GM23338 (cell line): ENCODE data around the gene STRBP. TPM values are rescaled to one million over a fixed set of nuclear protein-coding genes. Genes with fewer than 3 reads are reported as not detected.
A peak's percentile ranks its signal among the peaks of the same experiment; 100 is the strongest.

ENCODE experiments used
- ATAC-seq: fragments of 200-7000 bp; cut with Tn5 transposase; 3 replicates; pipeline ENCODE4 v1.9.1; 2020
- DNase-seq: peaks from one replicate; pipeline ENCODE4 v3.0.0-alpha.2; 2015; ENCODE audit warnings: low spot score
- H2AFZ ChIP-seq: fragments of 200-600 bp; sonication (generic); 2 replicates; pipeline ENCODE4 v1.8.0; 2016; ENCODE audit warnings: antibody characterized with exemption, mild to moderate bottlenecking, moderate library complexity
- H3F3A ChIP-seq: fragments of 200-600 bp; sonication (generic); replicated peaks from 2 replicates; pipeline ENCODE4 v1.8.0; 2017; ENCODE audit warnings: antibody characterized with exemption, mixed run types, low read depth
- H3K27ac ChIP-seq: fragments of 200-600 bp; sonication (generic); 2 replicates; pipeline ENCODE4 v1.6.1; 2016; ENCODE audit warnings: low read depth
- H3K27me3 ChIP-seq: fragments of 200-600 bp; sonication (generic); 2 replicates; pipeline ENCODE4 v1.8.0; 2016; ENCODE audit warnings: mild to moderate bottlenecking, mixed run types, moderate library complexity; ENCODE audit not compliant: insufficient read depth
- H3K36me3 ChIP-seq: fragments of 200-600 bp; sonication (generic); 2 replicates; pipeline ENCODE4 v1.8.0; 2016; ENCODE audit warnings: mild to moderate bottlenecking; ENCODE audit not compliant: insufficient read depth
- H3K4me1 ChIP-seq: fragments of 200-600 bp; sonication (generic); 2 replicates; pipeline ENCODE4 v1.8.0; 2016; ENCODE audit warnings: mild to moderate bottlenecking, moderate library complexity; ENCODE audit not compliant: insufficient read depth
- H3K4me2 ChIP-seq: fragments of 200-600 bp; sonication (generic); 2 replicates; pipeline ENCODE4 v1.7.1; 2017; ENCODE audit warnings: mixed run types
- H3K4me3 ChIP-seq: fragments of 200-600 bp; sonication (generic); 2 replicates; pipeline ENCODE4 v1.6.1; 2016; ENCODE audit warnings: mixed run types
- H3K79me2 ChIP-seq: fragments of 200-600 bp; sonication (generic); replicated peaks from 2 replicates; pipeline ENCODE4 v1.8.0; 2017; ENCODE audit warnings: mild to moderate bottlenecking; ENCODE audit not compliant: insufficient read depth
- H3K9me2 ChIP-seq: fragments of 200-600 bp; sonication (generic); 2 replicates; pipeline ENCODE4 v1.8.0; 2017; ENCODE audit not compliant: insufficient read depth
- H4K20me1 ChIP-seq: fragments of 200-600 bp; sonication (generic); replicated peaks from 2 replicates; pipeline ENCODE4 v1.8.0; 2017; ENCODE audit warnings: mild to moderate bottlenecking; ENCODE audit not compliant: insufficient read depth
- H3K27ac Mint-ChIP-seq: 2 replicates; pipeline ENCODE4 v1.8.0; 2020; ENCODE audit warnings: inconsistent platforms, mild to moderate bottlenecking, moderate library complexity, mixed read lengths
- H3K27me3 Mint-ChIP-seq: 3 replicates; pipeline ENCODE4 v1.8.0; 2022; ENCODE audit warnings: low read depth, mild to moderate bottlenecking, moderate library complexity, mixed read lengths, inconsistent platforms; ENCODE audit not compliant: insufficient read depth, poor library complexity
- H3K36me3 Mint-ChIP-seq: 3 replicates; pipeline ENCODE4 v1.8.0; 2021; ENCODE audit warnings: low read depth, mild to moderate bottlenecking, inconsistent platforms, moderate library complexity, mixed read lengths
- H3K4me1 Mint-ChIP-seq: 3 replicates; pipeline ENCODE4 v1.8.0; 2020; ENCODE audit warnings: mild to moderate bottlenecking, inconsistent platforms, mixed read lengths
- H3K4me3 Mint-ChIP-seq: 3 replicates; pipeline ENCODE4 v1.8.0; 2021; ENCODE audit warnings: moderate library complexity, mild to moderate bottlenecking, inconsistent platforms, mixed read lengths
- H3K9me3 Mint-ChIP-seq: 3 replicates; pipeline ENCODE4 v1.8.0; 2020; ENCODE audit warnings: moderate library complexity, mild to moderate bottlenecking, inconsistent platforms, mixed read lengths
- CREB1 ChIP-seq: fragments of 250-450 bp; sonication (Bioruptor Pico); IDR thresholded peaks from 2 replicates; pipeline ENCODE4 v1.5.0; 2020; ENCODE audit warnings: low read depth, mild to moderate bottlenecking, moderate library complexity
- EZH2 ChIP-seq: fragments of 200-600 bp; sonication (generic); IDR thresholded peaks from one replicate; pipeline ENCODE4 v1.8.0; 2017; ENCODE audit warnings: antibody characterized with exemption, mild to moderate bottlenecking, low read depth; ENCODE audit not compliant: unreplicated experiment
- EZH2phosphoT487 ChIP-seq: fragments of 200-600 bp; sonication (generic); IDR thresholded peaks from one replicate; pipeline ENCODE4 v1.8.1; 2018; ENCODE audit warnings: antibody characterized with exemption; ENCODE audit not compliant: unreplicated experiment
- JUNB ChIP-seq: IDR thresholded peaks from one replicate; pipeline ENCODE4 v1.6.1; 2016; ENCODE audit warnings: antibody characterized with exemption; ENCODE audit not compliant: unreplicated experiment
- NANOG ChIP-seq: IDR thresholded peaks from 2 replicates; pipeline ENCODE4 v1.6.1; 2016; ENCODE audit warnings: antibody characterized with exemption, borderline replicate concordance
- REST ChIP-seq: IDR thresholded peaks from one replicate; pipeline ENCODE4 v1.6.1; 2018; ENCODE audit warnings: antibody characterized with exemption; ENCODE audit not compliant: unreplicated experiment
- STAT1 ChIP-seq: IDR thresholded peaks from one replicate; pipeline ENCODE4 v1.6.1; 2016; ENCODE audit warnings: antibody characterized with exemption; ENCODE audit not compliant: unreplicated experiment
- ZNF331 ChIP-seq: fragments of 250-450 bp; sonication (Bioruptor Pico); IDR thresholded peaks from 2 replicates; pipeline ENCODE4 v1.5.0; 2020; ENCODE audit warnings: low read depth, mild to moderate bottlenecking, moderate library complexity
- ZNF462 ChIP-seq: fragments of 250-450 bp; sonication (Bioruptor Pico); IDR thresholded peaks from 2 replicates; pipeline ENCODE4 v1.5.0; 2020; ENCODE audit warnings: mild to moderate bottlenecking, moderate library complexity
- polyA plus RNA-seq: library from polyadenylated mRNA; unstranded; fragments of >200 nt; fragmentation: Nextera tagmentation; extraction: Ambion mirVana; gene quantifications from 2 replicates; pipeline ENCODE4 v1.2.1, GENCODE V29; 2016
- total RNA-seq: library from RNA; depleted of rRNA; stranded (reverse); fragments of >200 nt; shearing (Covaris generic); gene quantifications from 2 replicates; pipeline ENCODE4 v1.2.3, GENCODE V29; 2014
- TF ChIP-seq, protein P1 (sequence below): IDR thresholded peaks from 2 replicates; pipeline ENCODE4 v1.6.1; 2016; ENCODE audit warnings: antibody characterized with exemption

Gene STRBP
- total and polyA plus RNA-seq, 2 experiments from 2014 or later: 80.5 to 116 TPM

GRCh38 chr9:123174887-123175518 is 93.4 kb downstream of the STRBP start:
- peaks cover 75% of the 10 kb centered on the region for H3K4me1 Mint-ChIP-seq
- peak overlapping the region; percentile 25 for H3K4me3 Mint-ChIP-seq
- H3K27ac ChIP-seq: peak overlapping the region; percentile 93
- peaks cover 10% of the 10 kb centered on the region; the same call in 1 of the 2 replicates for H3K79me2 ChIP-seq
- H3F3A ChIP-seq: peaks cover 6% of the 10 kb centered on the region; the same call in 1 of the 2 replicates
- peak overlapping the region; percentile 29 for H3K4me2 ChIP-seq
- H3K27me3 ChIP-seq: no peaks in the 10 kb centered on the region
- ATAC-seq (peak; percentile 94), DNase-seq (peak; percentile 91)
- H2AFZ ChIP-seq: no peak overlapping the region
- peaks cover 24% of the 10 kb centered on the region; the same call in 2 of the 3 replicates for H3K36me3 Mint-ChIP-seq
- H3K27me3 Mint-ChIP-seq: no peaks in the 10 kb centered on the region
- H3K27ac Mint-ChIP-seq: peak overlapping the region; percentile 90
- peak overlapping the region; percentile 3; the same call in 1 of the 2 replicates for H3K4me3 ChIP-seq
- no peaks in the 10 kb centered on the region for H3K9me2 ChIP-seq
- H4K20me1 ChIP-seq: no peaks in the 10 kb centered on the region
- H3K36me3 ChIP-seq: no peaks in the 10 kb centered on the region
- no peaks in the 10 kb centered on the region for H3K9me3 Mint-ChIP-seq
- H3K4me1 ChIP-seq: peaks cover 80% of the 10 kb centered on the region
- peak; percentile 96 for TF ChIP-seq NANOG
- no peak for TF ChIP-seq ZNF331

GRCh38 chr9:123174079-123174478 is 94.3 kb downstream of the STRBP start:
- Histone ChIP-seq H3K79me2 (peaks cover 10% of the 10 kb centered on the region; the same call in 1 of the 2 replicates), H2AFZ (no peak overlapping the region), H3K9me2 (no peaks in the 10 kb centered on the region), H4K20me1 (no peaks in the 10 kb centered on the region), H3K27ac (peak overlapping the region; percentile 93), H3K27me3 (no peaks in the 10 kb centered on the region), H3K4me2 (peak overlapping the region; percentile 29), H3K4me3 (peak overlapping the region; percentile 2), H3K4me1 (peaks cover 79% of the 10 kb centered on the region), H3F3A (peaks cover 6% of the 10 kb centered on the region; the same call in 1 of the 2 replicates), H3K36me3 (no peaks in the 10 kb centered on the region)
- H3K27ac Mint-ChIP-seq: peak overlapping the region; percentile 90
- H3K27me3 Mint-ChIP-seq: no peaks in the 10 kb centered on the region
- H3K4me3 Mint-ChIP-seq: peak overlapping the region; percentile 25
- DNase-seq: no peak
- peak; percentile 60 for ATAC-seq
- H3K36me3 Mint-ChIP-seq: peaks cover 24% of the 10 kb centered on the region; the same call in 2 of the 3 replicates
- H3K4me1 Mint-ChIP-seq: peaks cover 77% of the 10 kb centered on the region
- H3K9me3 Mint-ChIP-seq: no peaks in the 10 kb centered on the region
- TF ChIP-seq EZH2 (no peak), REST (no peak), JUNB (no peak), STAT1 (no peak), NANOG (no peak), ZNF331 (no peak), CREB1 (CRISPR knock-in tag) (no peak), EZH2phosphoT487 (no peak), ZNF462 (CRISPR knock-in tag) (no peak)
- TF ChIP-seq, protein P1, sequence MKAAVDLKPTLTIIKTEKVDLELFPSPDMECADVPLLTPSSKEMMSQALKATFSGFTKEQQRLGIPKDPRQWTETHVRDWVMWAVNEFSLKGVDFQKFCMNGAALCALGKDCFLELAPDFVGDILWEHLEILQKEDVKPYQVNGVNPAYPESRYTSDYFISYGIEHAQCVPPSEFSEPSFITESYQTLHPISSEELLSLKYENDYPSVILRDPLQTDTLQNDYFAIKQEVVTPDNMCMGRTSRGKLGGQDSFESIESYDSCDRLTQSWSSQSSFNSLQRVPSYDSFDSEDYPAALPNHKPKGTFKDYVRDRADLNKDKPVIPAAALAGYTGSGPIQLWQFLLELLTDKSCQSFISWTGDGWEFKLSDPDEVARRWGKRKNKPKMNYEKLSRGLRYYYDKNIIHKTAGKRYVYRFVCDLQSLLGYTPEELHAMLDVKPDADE: no peak
